Pancreas (tissue), 10 donors: ENCODE measurements around the gene CTPS2. TPM values are rescaled to one million over a fixed set of nuclear protein-coding genes. Genes with fewer than 3 reads are reported as not detected.
"Not testable (repeated sequence)": the region's sequence is repeated elsewhere in the genome, so short reads cannot be mapped to it uniquely, and the experiment has no call there.

ENCODE experiments used
- ATAC-seq, 4 donors: fragments of 200-7000 bp; cut with Tn5 transposase; one replicate each; pipeline versions ENCODE4 v1.8.0 to v1.9.1; 2020; ENCODE audit warnings: mild to moderate bottlenecking in 4 of 4, moderate library complexity in 4 of 4
- DNase-seq, 6 donors: peaks; one replicate each; pipeline ENCODE4 v3.0.0-alpha.2; 2020
- FAIRE-seq: peaks from 2 replicates; lab custom pipeline; 2012; peaks lifted over from hg19 to GRCh38; lab: Jason Lieb, UNC
- H3K27ac ChIP-seq, 4 donors: fragments of 200-600 bp; sonication (generic); 1 replicate in 3 of 4; 2 replicates in 1 of 4; pipeline versions ENCODE4 v1.5.0 to v1.8.0; 2020
- H3K27me3 ChIP-seq, 4 donors: fragments of 200-600 bp; one replicate each; pipeline ENCODE4 v1.8.0; 2021
- H3K36me3 ChIP-seq, 3 donors: fragments of 200-600 bp; sonication (generic) in 1 of 3; one replicate each; pipeline versions ENCODE4 v1.5.0 to v1.8.0; 2020 to 2021
- H3K4me1 ChIP-seq, 3 donors: fragments of 200-600 bp; one replicate each; pipeline ENCODE4 v1.8.0; 2021
- H3K4me3 ChIP-seq, 4 donors: fragments of 200-600 bp; sonication (generic) in 2 of 4; one replicate each; pipeline versions ENCODE4 v1.5.0 to v1.8.0; 2020 to 2021
- H3K9me3 ChIP-seq, 4 donors: fragments of 200-600 bp; one replicate each; pipeline ENCODE4 v1.8.0; 2021
- CTCF ChIP-seq, 4 donors: fragments of 200-600 bp; sonication (generic) in 3 of 4; IDR thresholded peaks; one replicate each; pipeline versions ENCODE4 v1.5.0 to v1.8.0; 2021; ENCODE audit warnings: antibody characterized with exemption in 4 of 4
- WGBS, 2 donors: extraction: QIAGEN DNeasy Blood & Tissue Kit; methylation state at CpG; one replicate each; pipeline ENCODE4 v1.1.7; 2013; 5-methylcytosine and 5-hydroxymethylcytosine counted together
- intact Hi-C, 3 donors: fragments of 100-400 bp; cut with DNase I; formaldehyde crosslinking; loops; one replicate each; pipeline versions ENCODE4 v1.11.1 to v1.14.2; 2022
- polyA plus RNA-seq, 2 donors: library from polyadenylated mRNA; stranded (reverse); fragments of 200-250 nt; gene quantifications; one replicate each; pipeline ENCODE4 v1.2.3, GENCODE V29; 2013
- total RNA-seq, 6 donors: library from RNA; stranded (reverse); fragmentation: NEBNext Ultra II Directional in 4 of 6; extraction: Animal tissue kit (Norgen Biotek cat#: 25700) in 4 of 6; gene quantifications; one replicate each; pipeline versions ENCODE4 v1.2.1 to v1.2.4, GENCODE V29; 2021 to 2023
- donor health status: healthy with polysubstance abuse.
- donor health status: DM: no; HTN: no; CAD: no; lungs with moderate emphysema.
- donor health status: DM: no; HTN: no; CAD: no.
- donor health status: control.
- donor health status: control.
- donor health status: Bipolar disorder and iron deficiency.
- donor health status: DM: yes; HTN: yes; CAD: no.
- donor health status: DM: no; HTN: no; CAD: no.
- donor health status: DM: no; HTN: no; CAD: no.
- donor health status: DM: yes; HTN: yes; CAD: no.

Gene CTPS2
- total and polyA plus RNA-seq, 8 donors: 5.7 to 13.3 (median 8.8) TPM

GRCh38 chrX:16725072-16725471, 12.6 kb upstream of the CTPS2 start:
- Histone ChIP-seq H3K4me3 (no peak overlapping the region), H3K36me3 (no peaks in the 10 kb centered on the region), H3K27ac (no peak overlapping the region), H3K9me3 (no peaks in the 10 kb centered on the region), H3K4me1 (peaks cover 0 to 21% (median 12%) of the 10 kb centered on the region in 3 donors), H3K27me3 (no peaks in the 10 kb centered on the region)
- no peak for TF ChIP-seq CTCF (IDR thresholded peaks at IDR 0.05)
- WGBS, 2 donors: 89 to 91% methylated on average over 7 of the region's 7 CpGs
- ATAC-seq (no peak), DNase-seq (no peak), FAIRE-seq (no peak)
- intact Hi-C loops: no loop called here

- H3K27me3 ChIP-seq: no peaks in the 10 kb centered on the region
- no peak for TF ChIP-seq CTCF (IDR thresholded peaks at IDR 0.05)
- no peak for DNase-seq
- no peaks in the 10 kb centered on the region for H3K36me3 ChIP-seq
- H3K4me3 ChIP-seq: no peak overlapping the region
- H3K9me3 ChIP-seq: no peaks in the 10 kb centered on the region
- no peak overlapping the region for H3K27ac ChIP-seq
- WGBS, 2 donors: 74 to 85% methylated on average over 4 of the region's 4 CpGs
- peaks cover 0 to 23% (median 12%) of the 10 kb centered on the region in 3 donors for H3K4me1 ChIP-seq
- intact Hi-C loops: no loop called here
- no peak for FAIRE-seq
- ATAC-seq: no peak
Measured at GRCh38 chrX:16722481-16722880, 10.0 kb upstream of the CTPS2 start.

GRCh38 chrX:16719334-16720084, 7.0 kb upstream of the CTPS2 start, which contains the start of gene SYAP1:
Gene SYAP1 (plus strand): TSS chrX:16719612. CDS start chrX:16719725, 113 bp downstream.
- intact Hi-C loops: no loop called here
- ATAC-seq (peak; percentile 97 to 99 (median 98)), FAIRE-seq (peak; percentile 93), DNase-seq (peak; percentile 92 to 100 (median 99))
- no peak for TF ChIP-seq CTCF (IDR thresholded peaks at IDR 0.05)
- Histone ChIP-seq H3K4me3 (peak within 1 kb of the TSS; percentile 40 to 78 (median 72)), H3K9me3 (no peaks in the 10 kb centered on the region), H3K27me3 (no peaks in the 10 kb centered on the region), H3K4me1 (peaks cover 0 to 23% (median 0%) of the 10 kb centered on the region in 3 donors), H3K27ac (peak within 1 kb of the TSS; percentile 87 to 97 (median 88)), H3K36me3 (no peaks in the 10 kb centered on the region)
- 0 to 1% methylated on average over 53 to 54 of the region's 54 CpGs for WGBS, 2 donors

- Histone ChIP-seq H3K4me1 (peaks cover 0 to 23% (median 0%) of the 10 kb centered on the region in 3 donors), H3K4me3 (peak overlapping the region; percentile 40 to 78 (median 72)), H3K27ac (peak overlapping the region; percentile 87 to 97 (median 88)), H3K9me3 (no peaks in the 10 kb centered on the region), H3K27me3 (no peaks in the 10 kb centered on the region), H3K36me3 (no peaks in the 10 kb centered on the region)
- no peak for DNase-seq
- no peak for FAIRE-seq
- TF ChIP-seq CTCF (IDR thresholded peaks at IDR 0.05): no peak
- no peak for ATAC-seq
- intact Hi-C loops: no loop called here
- 7% methylated on average over 6 of the region's 6 CpGs for WGBS, 2 donors
Measured at GRCh38 chrX:16718824-16719333, 6.4 kb upstream of the CTPS2 start.

- H3K36me3 ChIP-seq, DNase-seq, intact Hi-C loops, H3K9me3 ChIP-seq, H3K27me3 ChIP-seq, FAIRE-seq, H3K4me3 ChIP-seq, H3K27ac ChIP-seq, ATAC-seq: not testable (repeated sequence)
- WGBS, 2 donors: 71 to 72% methylated on average over 5 to 6 of the region's 6 CpGs
- peaks cover 0 to 16% (median 0%) of the 10 kb centered on the region in 3 donors for H3K4me1 ChIP-seq
Measured at GRCh38 chrX:16716451-16716850, 4.0 kb upstream of the CTPS2 start.

GRCh38 chrX:16715638-16716037, 3.2 kb upstream of the CTPS2 start:
- H3K4me3 ChIP-seq, H3K27ac ChIP-seq, H3K27me3 ChIP-seq, intact Hi-C loops, H3K9me3 ChIP-seq, FAIRE-seq, ATAC-seq, H3K36me3 ChIP-seq, DNase-seq, H3K4me1 ChIP-seq: not testable (repeated sequence)
- 82 to 90% methylated on average over 5 of the region's 6 CpGs for WGBS, 2 donors
